Measurements from ENCODE around the gene KLK11.

GRCh38 chr19:51023946-51024345 is 2.5 kb downstream of the KLK11 start:
- TF ChIP-seq POLR2AphosphoS5 (IDR thresholded peaks at IDR 0.05; ENCODE audit: low read depth, low read length) (no peak), TCF7L2 (IDR thresholded peaks at IDR 0.05; ENCODE audit: low read depth, low read length) (no peak)
- TF ChIP-seq, protein P1, sequence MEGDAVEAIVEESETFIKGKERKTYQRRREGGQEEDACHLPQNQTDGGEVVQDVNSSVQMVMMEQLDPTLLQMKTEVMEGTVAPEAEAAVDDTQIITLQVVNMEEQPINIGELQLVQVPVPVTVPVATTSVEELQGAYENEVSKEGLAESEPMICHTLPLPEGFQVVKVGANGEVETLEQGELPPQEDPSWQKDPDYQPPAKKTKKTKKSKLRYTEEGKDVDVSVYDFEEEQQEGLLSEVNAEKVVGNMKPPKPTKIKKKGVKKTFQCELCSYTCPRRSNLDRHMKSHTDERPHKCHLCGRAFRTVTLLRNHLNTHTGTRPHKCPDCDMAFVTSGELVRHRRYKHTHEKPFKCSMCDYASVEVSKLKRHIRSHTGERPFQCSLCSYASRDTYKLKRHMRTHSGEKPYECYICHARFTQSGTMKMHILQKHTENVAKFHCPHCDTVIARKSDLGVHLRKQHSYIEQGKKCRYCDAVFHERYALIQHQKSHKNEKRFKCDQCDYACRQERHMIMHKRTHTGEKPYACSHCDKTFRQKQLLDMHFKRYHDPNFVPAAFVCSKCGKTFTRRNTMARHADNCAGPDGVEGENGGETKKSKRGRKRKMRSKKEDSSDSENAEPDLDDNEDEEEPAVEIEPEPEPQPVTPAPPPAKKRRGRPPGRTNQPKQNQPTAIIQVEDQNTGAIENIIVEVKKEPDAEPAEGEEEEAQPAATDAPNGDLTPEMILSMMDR (IDR thresholded peaks at IDR 0.05) = no peak
- TF ChIP-seq, protein P2, sequence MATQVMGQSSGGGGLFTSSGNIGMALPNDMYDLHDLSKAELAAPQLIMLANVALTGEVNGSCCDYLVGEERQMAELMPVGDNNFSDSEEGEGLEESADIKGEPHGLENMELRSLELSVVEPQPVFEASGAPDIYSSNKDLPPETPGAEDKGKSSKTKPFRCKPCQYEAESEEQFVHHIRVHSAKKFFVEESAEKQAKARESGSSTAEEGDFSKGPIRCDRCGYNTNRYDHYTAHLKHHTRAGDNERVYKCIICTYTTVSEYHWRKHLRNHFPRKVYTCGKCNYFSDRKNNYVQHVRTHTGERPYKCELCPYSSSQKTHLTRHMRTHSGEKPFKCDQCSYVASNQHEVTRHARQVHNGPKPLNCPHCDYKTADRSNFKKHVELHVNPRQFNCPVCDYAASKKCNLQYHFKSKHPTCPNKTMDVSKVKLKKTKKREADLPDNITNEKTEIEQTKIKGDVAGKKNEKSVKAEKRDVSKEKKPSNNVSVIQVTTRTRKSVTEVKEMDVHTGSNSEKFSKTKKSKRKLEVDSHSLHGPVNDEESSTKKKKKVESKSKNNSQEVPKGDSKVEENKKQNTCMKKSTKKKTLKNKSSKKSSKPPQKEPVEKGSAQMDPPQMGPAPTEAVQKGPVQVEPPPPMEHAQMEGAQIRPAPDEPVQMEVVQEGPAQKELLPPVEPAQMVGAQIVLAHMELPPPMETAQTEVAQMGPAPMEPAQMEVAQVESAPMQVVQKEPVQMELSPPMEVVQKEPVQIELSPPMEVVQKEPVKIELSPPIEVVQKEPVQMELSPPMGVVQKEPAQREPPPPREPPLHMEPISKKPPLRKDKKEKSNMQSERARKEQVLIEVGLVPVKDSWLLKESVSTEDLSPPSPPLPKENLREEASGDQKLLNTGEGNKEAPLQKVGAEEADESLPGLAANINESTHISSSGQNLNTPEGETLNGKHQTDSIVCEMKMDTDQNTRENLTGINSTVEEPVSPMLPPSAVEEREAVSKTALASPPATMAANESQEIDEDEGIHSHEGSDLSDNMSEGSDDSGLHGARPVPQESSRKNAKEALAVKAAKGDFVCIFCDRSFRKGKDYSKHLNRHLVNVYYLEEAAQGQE (IDR thresholded peaks at IDR 0.05; ENCODE audit: insufficient read depth in 1 of 2, low read depth in 2 of 2, low read length in 1 of 2) = no peak

Measured in Panc1 (cell line).